ENCODE measurements around the gene CXCR3. TPM values are rescaled to one million over a fixed set of nuclear protein-coding genes. Genes with fewer than 3 reads are reported as not detected.

The CXCR3 gene
- total and polyA plus RNA-seq, 2 of the 13 experiments (the other 11 are each of a cell fraction or from before 2014, with no cell fraction given) = 0.18 TPM; not detected in 1

DNA sequence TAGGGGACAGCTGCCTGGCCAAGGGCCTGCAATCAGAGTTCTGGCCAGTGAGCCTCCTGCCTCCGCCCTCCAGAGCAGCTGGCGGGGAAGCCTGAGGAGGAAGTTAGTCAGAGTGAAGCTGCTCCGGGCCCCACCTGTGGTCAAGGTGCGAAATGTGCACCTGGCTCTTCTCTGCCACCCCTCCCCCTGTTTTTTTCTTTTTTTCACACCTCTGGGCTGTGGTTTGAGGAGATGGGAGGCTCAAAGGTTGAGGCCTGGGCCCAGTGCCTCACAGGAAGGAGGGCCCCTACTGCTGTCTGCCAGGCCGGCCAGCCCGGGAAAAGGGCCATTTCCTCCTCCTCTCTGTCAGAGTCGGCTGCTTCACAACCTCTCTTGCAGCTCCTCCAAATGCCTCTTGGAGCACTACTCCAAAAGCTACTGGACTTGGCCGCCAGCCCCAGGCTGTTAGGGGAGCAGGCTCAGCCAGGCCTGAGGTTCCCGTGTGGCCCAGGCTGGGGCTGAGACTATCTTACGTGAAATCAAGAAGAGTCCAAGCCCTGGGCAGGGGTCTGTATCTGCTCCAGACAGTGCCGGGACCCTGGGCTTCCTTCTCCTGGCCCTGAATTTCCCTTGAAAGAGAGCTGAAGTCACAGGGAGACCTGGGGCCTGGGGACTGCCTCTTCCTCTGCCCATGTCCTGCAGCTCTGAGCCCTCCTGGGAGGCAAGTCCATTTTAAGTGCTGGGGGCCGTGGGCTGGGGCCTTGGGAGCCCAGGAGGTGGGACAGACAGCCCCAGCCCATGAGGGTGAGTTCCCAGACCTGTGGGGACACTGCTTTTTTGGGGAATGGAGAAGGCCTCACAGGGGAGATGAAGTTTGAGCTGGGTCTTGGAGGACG lies 4.5 kb upstream of the CXCR3 start:
- ChIA-PET CTCF (ENCODE audit: low intra/inter-chr PET ratio, low total read pairs) (no interaction called here), POLR2A (interaction anchor here (0.8 to 1.0 kb wide), 3 partner anchors 10 to 504 kb away, joined by 3 read pairs; partner anchors contain the start of genes MED12 and TAF1)
- peak; percentile 58 for DNase-seq (ENCODE audit: low spot score)
- Histone ChIP-seq H3K9ac (ENCODE audit: insufficient read depth, low read depth, low read length) (peak overlapping the region; percentile 64), H4K20me1 (ENCODE audit: insufficient read depth, low read length) (no peaks in the 10 kb centered on the region), H3K27ac (ENCODE audit: extremely low read length, insufficient read depth, low read length) (peak overlapping the region; percentile 26), H3K36me3 (replicated peaks in 1 of 2; ENCODE audit: control insufficient read depth in 1 of 2, insufficient read depth in 2 of 2, low read length in 2 of 2) (no peaks in the 10 kb centered on the region), H3K9me3 (ENCODE audit: low read length) (no peaks in the 10 kb centered on the region), H3K4me3 (replicated peaks in 1 of 3; ENCODE audit: insufficient read depth in 1 of 3, low read depth in 2 of 3, low read length in 3 of 3) (peak overlapping the region; percentile 21 to 46 (median 27); a peak in 4 of 6 replicates), H3K4me1 (ENCODE audit: insufficient read depth, low read length) (peaks cover 58% of the 10 kb centered on the region), H3K79me2 (ENCODE audit: insufficient read depth, low read length) (no peaks in the 10 kb centered on the region), H2AFZ (ENCODE audit: low read length) (no peak overlapping the region), H3K4me2 (ENCODE audit: low read depth, low read length) (peak overlapping the region; percentile 65), H3K27me3 (ENCODE audit: control insufficient read depth in 1 of 2, insufficient read depth in 2 of 2, low read length in 2 of 2) (no peaks in the 10 kb centered on the region)
- BruUV-seq (replicated peaks) = no TSS peak
- intact Hi-C loops (cut with micrococcal nuclease; ENCODE audit: unreplicated experiment) = no loop called here
- 29% methylated on average over 1 of the region's 13 CpGs for WGBS (ENCODE audit: low lambda C conversion rate)
- FAIRE-seq = peak; percentile 64
- in situ Hi-C loops (cut with HindIII; ENCODE audit: extremely low pct_ligation_motif_present, low pct_unique_long_range_greater_than_20kb) = no loop called here
- ATAC-seq = peak; percentile 94
- TF ChIP-seq PAX8 (CRISPR knock-in tag; IDR thresholded peaks at IDR 0.05; ENCODE audit: borderline replicate concordance) = no peak
- no peak for TF ChIP-seq ATF2 (CRISPR knock-in tag; IDR thresholded peaks at IDR 0.05)
- TF ChIP-seq ZNF337 (CRISPR knock-in tag; IDR thresholded peaks at IDR 0.05; ENCODE audit: borderline replicate concordance, low read depth) = no peak
- no peak for TF ChIP-seq ZNF777 (CRISPR knock-in tag; IDR thresholded peaks at IDR 0.05)
- TF ChIP-seq, protein P1, sequence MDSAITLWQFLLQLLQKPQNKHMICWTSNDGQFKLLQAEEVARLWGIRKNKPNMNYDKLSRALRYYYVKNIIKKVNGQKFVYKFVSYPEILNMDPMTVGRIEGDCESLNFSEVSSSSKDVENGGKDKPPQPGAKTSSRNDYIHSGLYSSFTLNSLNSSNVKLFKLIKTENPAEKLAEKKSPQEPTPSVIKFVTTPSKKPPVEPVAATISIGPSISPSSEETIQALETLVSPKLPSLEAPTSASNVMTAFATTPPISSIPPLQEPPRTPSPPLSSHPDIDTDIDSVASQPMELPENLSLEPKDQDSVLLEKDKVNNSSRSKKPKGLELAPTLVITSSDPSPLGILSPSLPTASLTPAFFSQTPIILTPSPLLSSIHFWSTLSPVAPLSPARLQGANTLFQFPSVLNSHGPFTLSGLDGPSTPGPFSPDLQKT (CRISPR knock-in tag; IDR thresholded peaks at IDR 0.05; ENCODE audit: borderline replicate concordance) = no peak
- TF ChIP-seq ASH2L (IDR thresholded peaks at IDR 0.05; ENCODE audit: insufficient read length, low read depth, low read length) = no peak
- TF ChIP-seq ZNF292 (CRISPR knock-in tag; IDR thresholded peaks at IDR 0.05; ENCODE audit: borderline replicate concordance, low read depth) = peak; percentile 22; the same call in 1 of the 2 replicates
- TF ChIP-seq SETDB1 (CRISPR knock-in tag; IDR thresholded peaks at IDR 0.05; ENCODE audit: borderline replicate concordance) = no peak
- no peak for TF ChIP-seq THAP7 (CRISPR knock-in tag; IDR thresholded peaks at IDR 0.05)
- no peak for TF ChIP-seq ONECUT2 (CRISPR knock-in tag; IDR thresholded peaks at IDR 0.05)
- TF ChIP-seq POLR2G (IDR thresholded peaks at IDR 0.05; ENCODE audit: low read depth, low read length) = 0 out of 2 replicates have a peak, but pooled peaks have one; percentile 48
- TF ChIP-seq ZNF703 (CRISPR knock-in tag; IDR thresholded peaks at IDR 0.05; ENCODE audit: borderline replicate concordance) = no peak
- TF ChIP-seq ZNF687 (CRISPR knock-in tag; IDR thresholded peaks at IDR 0.05) = peak; percentile 65

Measured in HepG2 (cell line).